ENCODE data around the gene TGFBR3. TPM values are rescaled to one million over a fixed set of nuclear protein-coding genes. Genes with fewer than 3 reads are reported as not detected.
A peak's percentile ranks its signal among the peaks of the same experiment; 100 is the strongest.

The TGFBR3 gene
- total and polyA plus RNA-seq, 2 of the 4 experiments (the other 2 are of a cell fraction) = 3.0 to 11.3 TPM

DNA sequence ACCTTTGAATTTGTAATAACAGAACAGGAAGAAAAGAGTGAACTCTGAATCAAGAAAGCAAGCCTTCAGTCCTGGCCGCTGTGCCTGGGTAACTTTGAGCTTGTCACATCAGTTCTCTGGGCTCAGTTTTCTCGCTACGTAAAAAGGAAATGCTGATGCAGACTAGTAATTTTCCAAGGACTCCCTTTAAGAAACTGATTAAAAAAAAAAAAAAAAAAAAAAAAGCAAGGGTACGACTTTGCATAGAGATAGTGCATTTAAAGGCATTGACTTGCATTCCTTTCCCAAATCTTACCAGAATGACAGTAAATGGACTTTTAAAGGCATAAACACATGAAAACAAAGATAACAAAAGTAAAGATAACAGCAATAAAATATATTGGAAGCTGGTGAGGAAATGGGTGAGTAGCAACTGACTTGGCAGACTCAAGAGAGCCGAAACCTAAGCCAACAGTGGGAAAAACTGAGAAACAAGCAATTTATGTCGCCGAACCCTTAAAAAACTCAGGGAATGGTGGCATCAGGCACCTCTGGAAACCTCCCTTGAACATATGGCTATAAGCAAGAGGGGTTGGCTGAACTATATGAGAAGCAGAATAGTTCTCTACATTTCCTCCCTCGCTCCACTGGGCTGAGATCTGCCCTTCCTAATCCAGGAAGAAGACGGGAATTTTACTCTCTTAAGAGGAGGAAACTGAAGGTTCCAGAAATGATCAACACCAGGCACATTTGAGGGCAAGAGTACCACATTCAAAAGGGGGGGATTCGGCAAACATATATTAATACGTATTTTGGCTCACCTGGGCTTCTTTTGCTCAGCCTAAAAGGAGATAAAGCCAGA lies 196.1 kb downstream of the TGFBR3 start:
- H3K4me3 ChIP-seq (ENCODE audit: insufficient read depth, low read depth, low read length) = no peak overlapping the region
- no peak overlapping the region for H3K14ac ChIP-seq (replicated peaks; ENCODE audit: low read depth, low read length)
- dilution Hi-C loops (cut with HindIII; ENCODE audit: low sequenced_read_pairs, unreplicated experiment) (no loop called here), intact Hi-C loops (cut with micrococcal nuclease) (no loop called here), in situ Hi-C loops (cut with MboI; ENCODE audit: low sequenced_read_pairs) (no loop called here)
- H3K4me1 ChIP-seq (ENCODE audit: control insufficient read depth, insufficient read depth, low read length) = peaks cover 2% of the 10 kb centered on the region; the same call in 1 of the 2 replicates
- no peaks in the 10 kb centered on the region for H4K20me1 ChIP-seq (ENCODE audit: insufficient read depth, low read length)
- no peak overlapping the region for H2AK5ac ChIP-seq (ENCODE audit: low read depth, low read length)
- H3K18ac ChIP-seq (ENCODE audit: low read depth, low read length) = no peak overlapping the region
- ChIA-PET POLR2A (ENCODE audit: unreplicated experiment) (no interaction called here), CTCF (interaction anchor here (1.0 kb wide), 1 partner anchor 153 kb away, joined by 3 read pairs; no protein-coding TSS in a partner anchor)
- no peak overlapping the region for H4K8ac ChIP-seq (ENCODE audit: low read depth in 2 of 2, low read length in 2 of 2)
- no peak overlapping the region for H2BK5ac ChIP-seq (ENCODE audit: low read depth, low read length, poor library complexity, severe bottlenecking)
- no peak overlapping the region for H3K4ac ChIP-seq (ENCODE audit: low read depth, low read length)
- H3K9me3 ChIP-seq (ENCODE audit: control insufficient read depth, insufficient read depth, low read length) = no peaks in the 10 kb centered on the region
- H3K36me3 ChIP-seq (ENCODE audit: control insufficient read depth, insufficient read depth, low read length) = peaks cover 1% of the 10 kb centered on the region; the same call in 1 of the 2 replicates
- no peak overlapping the region for H2AK9ac ChIP-seq (replicated peaks; ENCODE audit: low read depth, low read length, poor library complexity)
- DNase-seq (no peak), ATAC-seq (ENCODE audit: low read depth) (no peak)
- H3K4me2 ChIP-seq (ENCODE audit: low read depth, low read length) = no peak overlapping the region
- H2BK120ac ChIP-seq (ENCODE audit: low read depth, low read length) = no peak overlapping the region
- H2BK15ac ChIP-seq (ENCODE audit: low read depth, low read length) = no peak overlapping the region
- H3K27ac ChIP-seq (ENCODE audit: insufficient read depth, low read length) = no peak overlapping the region
- H2BK20ac ChIP-seq (ENCODE audit: low read depth, low read length) = no peak overlapping the region
- no peaks in the 10 kb centered on the region for H3K9me1 ChIP-seq (ENCODE audit: insufficient read depth, low read length)
- WGBS, 2 experiments (ENCODE audit: extremely low coverage in 2 of 2, insufficient read length in 1 of 2) = no CpG with 5 or more reads among the region's 11 CpGs
- H2AFZ ChIP-seq (replicated peaks; ENCODE audit: low read length, poor library complexity) = no peak overlapping the region
- H3K56ac ChIP-seq (ENCODE audit: extremely low read depth, insufficient read depth, low read length) = no peak overlapping the region
- H3K23ac ChIP-seq (ENCODE audit: low read depth, low read length) = no peak overlapping the region
- BruUV-seq (replicated peaks) = no TSS peak
- no peak overlapping the region for H3K9ac ChIP-seq (ENCODE audit: low read depth, low read length)
- peak overlapping the region; percentile 39; the same call in 1 of the 2 replicates for H4K5ac ChIP-seq (ENCODE audit: low read depth, low read length)
- H4K91ac ChIP-seq (ENCODE audit: insufficient read depth, low read depth, low read length) = no peak overlapping the region
- no peaks in the 10 kb centered on the region for H3K79me1 ChIP-seq (ENCODE audit: low read depth in 1 of 2, low read length in 2 of 2)
- H3K27me3 ChIP-seq (ENCODE audit: control insufficient read depth, insufficient read depth, low read length) = no peaks in the 10 kb centered on the region
- TF ChIP-seq BHLHE40 (IDR thresholded peaks at IDR 0.05; ENCODE audit: low read depth, low read length) = no peak
- no peak for TF ChIP-seq MAZ (IDR thresholded peaks at IDR 0.05; ENCODE audit: borderline replicate concordance, low read depth, low read length)
- TF ChIP-seq RAD21 (IDR thresholded peaks at IDR 0.05; ENCODE audit: low read length) = no peak
- TF ChIP-seq RCOR1 (IDR thresholded peaks at IDR 0.05; ENCODE audit: insufficient replicate concordance, low read length) = no peak
- no peak for TF ChIP-seq CEBPB (IDR thresholded peaks at IDR 0.05; ENCODE audit: low read depth, low read length)
- TF ChIP-seq POLR2A (IDR thresholded peaks at IDR 0.05; ENCODE audit: low read depth, low read length) = no peak
- no peak for TF ChIP-seq RFX5 (IDR thresholded peaks at IDR 0.05; ENCODE audit: low read depth, low read length)
- TF ChIP-seq, protein P1, sequence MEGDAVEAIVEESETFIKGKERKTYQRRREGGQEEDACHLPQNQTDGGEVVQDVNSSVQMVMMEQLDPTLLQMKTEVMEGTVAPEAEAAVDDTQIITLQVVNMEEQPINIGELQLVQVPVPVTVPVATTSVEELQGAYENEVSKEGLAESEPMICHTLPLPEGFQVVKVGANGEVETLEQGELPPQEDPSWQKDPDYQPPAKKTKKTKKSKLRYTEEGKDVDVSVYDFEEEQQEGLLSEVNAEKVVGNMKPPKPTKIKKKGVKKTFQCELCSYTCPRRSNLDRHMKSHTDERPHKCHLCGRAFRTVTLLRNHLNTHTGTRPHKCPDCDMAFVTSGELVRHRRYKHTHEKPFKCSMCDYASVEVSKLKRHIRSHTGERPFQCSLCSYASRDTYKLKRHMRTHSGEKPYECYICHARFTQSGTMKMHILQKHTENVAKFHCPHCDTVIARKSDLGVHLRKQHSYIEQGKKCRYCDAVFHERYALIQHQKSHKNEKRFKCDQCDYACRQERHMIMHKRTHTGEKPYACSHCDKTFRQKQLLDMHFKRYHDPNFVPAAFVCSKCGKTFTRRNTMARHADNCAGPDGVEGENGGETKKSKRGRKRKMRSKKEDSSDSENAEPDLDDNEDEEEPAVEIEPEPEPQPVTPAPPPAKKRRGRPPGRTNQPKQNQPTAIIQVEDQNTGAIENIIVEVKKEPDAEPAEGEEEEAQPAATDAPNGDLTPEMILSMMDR (conservative IDR thresholded peaks at IDR 0.05; ENCODE audit: low read depth, low read length) = no peak
- no peak for TF ChIP-seq MAFK (IDR thresholded peaks at IDR 0.05; ENCODE audit: low read depth, low read length)
- no peak for TF ChIP-seq MXI1 (IDR thresholded peaks at IDR 0.05; ENCODE audit: borderline replicate concordance, low read depth, low read length)
- no peak for TF ChIP-seq CHD1 (IDR thresholded peaks at IDR 0.05; ENCODE audit: low read depth, low read length)
- no peak for TF ChIP-seq NFE2L2 (IDR thresholded peaks at IDR 0.05; ENCODE audit: low read depth, low read length)
- TF ChIP-seq FOS (IDR thresholded peaks at IDR 0.05; ENCODE audit: low read depth, low read length) = no peak
- TF ChIP-seq, protein P2, sequence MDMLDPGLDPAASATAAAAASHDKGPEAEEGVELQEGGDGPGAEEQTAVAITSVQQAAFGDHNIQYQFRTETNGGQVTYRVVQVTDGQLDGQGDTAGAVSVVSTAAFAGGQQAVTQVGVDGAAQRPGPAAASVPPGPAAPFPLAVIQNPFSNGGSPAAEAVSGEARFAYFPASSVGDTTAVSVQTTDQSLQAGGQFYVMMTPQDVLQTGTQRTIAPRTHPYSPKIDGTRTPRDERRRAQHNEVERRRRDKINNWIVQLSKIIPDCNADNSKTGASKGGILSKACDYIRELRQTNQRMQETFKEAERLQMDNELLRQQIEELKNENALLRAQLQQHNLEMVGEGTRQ (IDR thresholded peaks at IDR 0.05; ENCODE audit: low read depth, low read length) = no peak
- no peak for TF ChIP-seq SMC3 (IDR thresholded peaks at IDR 0.05; ENCODE audit: low read depth, low read length)
